Fibroblast of skin of scalp (primary cell): Measurements from ENCODE around the gene PNKD.
A peak's percentile ranks its signal among the peaks of the same experiment; 100 is the strongest.

Experiments
- DNase-seq: peaks from one replicate; pipeline ENCODE4 v3.0.0-alpha.2; 2013

The PNKD gene

GRCh38 chr2:218273908-218274249, 3.6 kb downstream of the PNKD start:
- no peak for DNase-seq

GRCh38 chr2:218274586-218274985, 4.3 kb downstream of the PNKD start:
- DNase-seq, result no peak

GRCh38 chr2:218275371-218276072, 5.2 kb downstream of the PNKD start:
- no peak for DNase-seq

GRCh38 chr2:218276986-218277755, 6.9 kb downstream of the PNKD start:
- DNase-seq, result no peak

- DNase-seq, result no peak
These were observed 7.6 kb downstream of the PNKD start for GRCh38 chr2:218277921-218278320.

- no peak for DNase-seq
These were observed 8.4 kb downstream of the PNKD start for GRCh38 chr2:218278531-218279360.

- no peak for DNase-seq
These were observed 10.0 kb downstream of the PNKD start for GRCh38 chr2:218280260-218280870.

- no peak for DNase-seq
These were observed 11.1 kb downstream of the PNKD start for GRCh38 chr2:218281449-218281848.

GRCh38 chr2:218282173-218282991, 12.1 kb downstream of the PNKD start:
- no peak for DNase-seq

GRCh38 chr2:218284106-218284811, 13.9 kb downstream of the PNKD start:
- peak; percentile 23 for DNase-seq

- no peak for DNase-seq
These were observed 15.3 kb downstream of the PNKD start for GRCh38 chr2:218285604-218286003.

GRCh38 chr2:218286570-218287459, 16.5 kb downstream of the PNKD start:
- peak; percentile 94 for DNase-seq

GRCh38 chr2:218289639-218290315, 19.5 kb downstream of the PNKD start:
- DNase-seq, result no peak

- DNase-seq, result no peak
These were observed 20.3 kb downstream of the PNKD start for GRCh38 chr2:218290316-218291261.

GRCh38 chr2:218291318-218292047, 21.2 kb downstream of the PNKD start:
- no peak for DNase-seq

- peak; percentile 76 for DNase-seq
These were observed 22.0 kb downstream of the PNKD start, which contains the start of gene TMBIM1 for GRCh38 chr2:218292048-218293014. TSS of gene TMBIM1 (minus strand) at chr2:218292503. CDS start at chr2:218282141, 10,362 bp downstream.
